BE2C (cell line): Measurements from ENCODE around the gene LRRTM1. TPM values are rescaled to one million over a fixed set of nuclear protein-coding genes. Genes with fewer than 3 reads are reported as not detected.

Experiments
- DNase-seq: peaks from one replicate; pipeline ENCODE4 v3.0.0-alpha.2; 2020
- H3K27me3 ChIP-seq: fragments of 250-450 bp; sonication (Bioruptor Pico); 2 replicates; pipeline ENCODE4 v1.5.1; 2020; ENCODE audit warnings: mild to moderate bottlenecking
- H3K36me3 ChIP-seq: fragments of 250-450 bp; sonication (Bioruptor Pico); 2 replicates; pipeline ENCODE4 v1.5.1; 2020; ENCODE audit warnings: mild to moderate bottlenecking
- H3K4me1 ChIP-seq: fragments of 250-450 bp; sonication (Bioruptor Pico); 2 replicates; pipeline ENCODE4 v1.5.1; 2020
- H3K4me3 ChIP-seq: 2 replicates; pipeline ENCODE4 v1.5.1; 2011; ENCODE audit warnings: low read depth, low read length
- H3K9me3 ChIP-seq: fragments of 250-450 bp; sonication (Bioruptor Pico); 2 replicates; pipeline ENCODE4 v1.5.1; 2020
- polyA plus RNA-seq: library from polyadenylated mRNA; unstranded; fragments of >200 nt; gene quantifications from one replicate; pipeline ENCODE4 v1.2.1, GENCODE V29; 2012; ENCODE audit warnings: low read depth, missing spikeins; ENCODE audit not compliant: insufficient read length, insufficient read depth
- TF ChIP-seq, protein P1 (sequence below): IDR thresholded peaks from 2 replicates; pipeline ENCODE4 v1.5.1; 2012; ENCODE audit warnings: mild to moderate bottlenecking, low read depth, low read length

LRRTM1 gene, protein sequence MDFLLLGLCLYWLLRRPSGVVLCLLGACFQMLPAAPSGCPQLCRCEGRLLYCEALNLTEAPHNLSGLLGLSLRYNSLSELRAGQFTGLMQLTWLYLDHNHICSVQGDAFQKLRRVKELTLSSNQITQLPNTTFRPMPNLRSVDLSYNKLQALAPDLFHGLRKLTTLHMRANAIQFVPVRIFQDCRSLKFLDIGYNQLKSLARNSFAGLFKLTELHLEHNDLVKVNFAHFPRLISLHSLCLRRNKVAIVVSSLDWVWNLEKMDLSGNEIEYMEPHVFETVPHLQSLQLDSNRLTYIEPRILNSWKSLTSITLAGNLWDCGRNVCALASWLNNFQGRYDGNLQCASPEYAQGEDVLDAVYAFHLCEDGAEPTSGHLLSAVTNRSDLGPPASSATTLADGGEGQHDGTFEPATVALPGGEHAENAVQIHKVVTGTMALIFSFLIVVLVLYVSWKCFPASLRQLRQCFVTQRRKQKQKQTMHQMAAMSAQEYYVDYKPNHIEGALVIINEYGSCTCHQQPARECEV
- 16.2 TPM for polyA plus RNA-seq

DNA sequence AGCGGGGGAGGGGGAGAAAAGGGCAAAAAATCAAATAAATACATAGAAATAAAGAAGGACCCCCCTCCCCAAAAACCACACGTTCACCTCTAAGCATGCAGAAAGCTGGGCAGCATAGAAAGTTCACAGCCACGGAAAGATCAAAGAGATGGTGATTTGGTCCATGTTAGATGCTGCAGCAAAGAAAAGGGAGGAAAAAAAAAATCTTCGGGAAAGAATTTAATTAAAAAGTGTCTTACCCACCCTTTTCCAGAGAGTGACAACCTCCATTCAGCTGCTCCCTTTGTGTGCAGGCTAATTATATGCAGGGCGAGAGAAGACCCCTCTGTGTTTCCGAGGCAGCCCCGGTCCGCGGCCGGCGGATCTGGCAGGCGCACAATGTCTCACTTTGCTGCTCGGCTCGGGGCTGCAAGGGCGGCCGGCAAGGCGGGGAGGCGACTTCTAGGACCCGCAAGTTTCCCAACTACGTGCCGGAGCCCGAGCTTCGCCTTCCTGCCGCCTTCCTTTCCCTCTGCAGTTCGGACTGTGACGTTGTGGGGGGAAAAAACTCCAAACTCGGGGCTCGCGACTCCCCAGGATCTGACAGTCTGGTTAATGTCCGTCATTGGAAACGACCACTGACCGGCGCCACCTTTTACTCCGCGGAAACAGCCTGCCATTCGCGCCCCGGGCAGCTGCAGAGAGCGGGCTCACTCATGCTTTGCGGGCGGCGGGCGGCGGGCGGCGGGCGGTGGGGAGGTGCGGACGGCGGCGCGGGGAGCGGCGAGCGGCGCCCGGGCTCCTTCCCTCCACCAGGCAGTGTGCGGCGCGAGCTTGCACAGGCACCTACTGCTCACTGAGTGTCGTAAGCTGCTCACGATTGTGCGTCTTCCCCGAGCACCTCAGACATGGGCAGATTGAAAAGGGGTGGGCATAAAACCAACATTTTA, at the start of gene LRRTM1:
Gene LRRTM1, minus strand, starts transcription at position 844 of the 929 bp plus-strand sequence. CDS start 933 bp downstream, outside the sequence.
- Histone ChIP-seq H3K4me1 (no peaks in the 10 kb centered on the region), H3K36me3 (no peaks in the 10 kb centered on the region), H3K27me3 (no peaks in the 10 kb centered on the region), H3K9me3 (no peaks in the 10 kb centered on the region), H3K4me3 (peak within 1 kb of the TSS; percentile 73)
- peak; percentile 53 for DNase-seq
- TF ChIP-seq, protein P1, sequence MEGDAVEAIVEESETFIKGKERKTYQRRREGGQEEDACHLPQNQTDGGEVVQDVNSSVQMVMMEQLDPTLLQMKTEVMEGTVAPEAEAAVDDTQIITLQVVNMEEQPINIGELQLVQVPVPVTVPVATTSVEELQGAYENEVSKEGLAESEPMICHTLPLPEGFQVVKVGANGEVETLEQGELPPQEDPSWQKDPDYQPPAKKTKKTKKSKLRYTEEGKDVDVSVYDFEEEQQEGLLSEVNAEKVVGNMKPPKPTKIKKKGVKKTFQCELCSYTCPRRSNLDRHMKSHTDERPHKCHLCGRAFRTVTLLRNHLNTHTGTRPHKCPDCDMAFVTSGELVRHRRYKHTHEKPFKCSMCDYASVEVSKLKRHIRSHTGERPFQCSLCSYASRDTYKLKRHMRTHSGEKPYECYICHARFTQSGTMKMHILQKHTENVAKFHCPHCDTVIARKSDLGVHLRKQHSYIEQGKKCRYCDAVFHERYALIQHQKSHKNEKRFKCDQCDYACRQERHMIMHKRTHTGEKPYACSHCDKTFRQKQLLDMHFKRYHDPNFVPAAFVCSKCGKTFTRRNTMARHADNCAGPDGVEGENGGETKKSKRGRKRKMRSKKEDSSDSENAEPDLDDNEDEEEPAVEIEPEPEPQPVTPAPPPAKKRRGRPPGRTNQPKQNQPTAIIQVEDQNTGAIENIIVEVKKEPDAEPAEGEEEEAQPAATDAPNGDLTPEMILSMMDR: no peak

DNA sequence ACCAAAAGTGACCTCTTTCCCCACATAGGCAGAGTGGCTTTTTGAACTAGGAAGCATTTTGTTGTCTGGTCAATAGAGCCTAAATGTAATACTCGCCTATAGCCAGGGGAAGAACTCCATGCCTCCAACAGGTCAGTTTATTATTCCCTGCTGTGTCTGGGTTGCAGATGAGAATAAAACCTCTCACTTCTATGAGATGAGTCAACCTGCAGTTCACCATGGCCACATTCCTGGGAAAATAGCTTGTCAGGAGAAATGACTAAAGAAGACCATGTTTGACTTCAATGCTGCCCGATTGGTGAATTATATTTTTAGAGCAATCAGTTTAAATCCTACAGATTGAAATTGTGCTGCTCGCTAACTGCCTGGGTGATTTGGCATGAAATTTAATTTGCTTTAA, 46.7 kb upstream of the LRRTM1 start:
- TF ChIP-seq, protein P1: no peak
- H3K9me3 ChIP-seq: no peaks in the 10 kb centered on the region
- peaks cover 3% of the 10 kb centered on the region; the same call in 1 of the 2 replicates for H3K4me1 ChIP-seq
- no peak for DNase-seq
- no peaks in the 10 kb centered on the region for H3K36me3 ChIP-seq
- no peaks in the 10 kb centered on the region for H3K27me3 ChIP-seq
- H3K4me3 ChIP-seq: no peak overlapping the region

DNA sequence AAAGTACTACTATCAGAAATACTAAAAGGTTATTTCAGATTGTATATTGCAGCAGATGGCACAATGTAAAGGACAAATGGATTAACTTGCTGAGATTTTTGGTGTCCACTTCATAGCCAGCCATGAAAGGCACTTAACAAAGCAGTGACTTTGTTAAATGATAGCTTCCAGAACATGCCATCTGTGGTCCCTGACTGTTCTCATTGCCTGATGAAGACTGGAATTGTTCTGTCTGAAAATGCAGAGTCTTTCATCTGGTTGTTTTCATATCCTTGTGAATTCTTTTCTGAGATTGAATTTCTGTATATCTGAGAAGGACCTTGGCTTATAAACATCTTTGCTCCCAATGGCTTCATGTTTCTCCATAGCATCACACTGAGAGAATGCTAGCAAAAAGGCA, 44.4 kb upstream of the LRRTM1 start:
- no peak overlapping the region for H3K4me3 ChIP-seq
- no peak for DNase-seq
- H3K36me3 ChIP-seq: no peaks in the 10 kb centered on the region
- no peaks in the 10 kb centered on the region for H3K27me3 ChIP-seq
- H3K9me3 ChIP-seq: no peaks in the 10 kb centered on the region
- H3K4me1 ChIP-seq: 0 out of 2 replicates have a peak, but pooled peaks cover 3% of the 10 kb centered on the region
- TF ChIP-seq, protein P1: no peak

DNA sequence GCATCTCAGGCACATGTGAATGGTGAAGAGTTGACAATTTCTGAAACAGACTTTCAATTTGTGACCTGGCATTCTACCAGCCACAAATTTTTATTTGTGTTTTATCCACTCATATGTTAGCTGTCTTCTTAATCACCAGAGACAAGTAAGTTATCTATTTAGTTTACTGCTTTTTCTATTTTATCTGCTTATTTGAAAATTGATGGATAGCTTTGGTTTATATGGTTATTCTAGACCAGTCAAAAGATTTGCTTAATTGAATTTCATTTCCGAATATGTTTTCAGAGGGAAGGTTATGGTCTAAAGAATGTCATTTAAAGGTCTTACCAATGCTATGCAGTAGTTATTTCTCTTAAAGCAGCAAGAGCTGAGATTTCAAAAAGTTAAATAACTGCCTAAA, 43.5 kb upstream of the LRRTM1 start:
- H3K4me3 ChIP-seq: no peak overlapping the region
- H3K4me1 ChIP-seq: 0 out of 2 replicates have a peak, but pooled peaks cover 3% of the 10 kb centered on the region
- H3K9me3 ChIP-seq: no peaks in the 10 kb centered on the region
- TF ChIP-seq, protein P1: no peak
- no peak for DNase-seq
- H3K27me3 ChIP-seq: no peaks in the 10 kb centered on the region
- H3K36me3 ChIP-seq: no peaks in the 10 kb centered on the region

DNA sequence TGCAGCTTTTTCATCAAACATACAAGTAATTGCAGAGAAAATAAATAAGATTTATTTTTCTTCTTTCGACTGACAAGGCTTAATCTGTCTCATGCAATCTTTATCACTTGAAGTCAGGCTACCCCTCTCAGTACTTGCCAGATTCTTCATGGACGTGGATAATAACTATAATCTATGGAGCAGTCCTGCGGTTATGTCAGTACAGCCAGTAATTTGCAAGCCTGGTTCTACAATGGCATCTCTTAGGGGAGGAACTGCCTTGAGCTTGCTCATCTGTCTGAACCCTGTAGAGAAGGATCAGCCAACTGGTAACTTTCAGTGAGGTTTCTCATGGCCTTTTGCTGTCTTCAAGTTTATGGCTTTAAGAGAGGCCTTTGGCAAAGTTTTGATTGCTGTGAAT, 35.5 kb upstream of the LRRTM1 start:
- Histone ChIP-seq H3K4me3 (no peak overlapping the region), H3K4me1 (no peaks in the 10 kb centered on the region), H3K9me3 (no peaks in the 10 kb centered on the region), H3K27me3 (no peaks in the 10 kb centered on the region), H3K36me3 (no peaks in the 10 kb centered on the region)
- TF ChIP-seq, protein P1: no peak
- DNase-seq: no peak
